Vagina (tissue), 2 donors: Measurements from ENCODE around the gene EPHB1.

Experiments
- CTCF ChIP-seq, 3 experiments: fragments of 450-650 bp in 2 of 3; fragments of 200-600 bp in 1 of 3; sonication (generic) in 1 of 3; IDR thresholded peaks; one replicate each; pipeline ENCODE4 v1.5.1; 2017 to 2019; ENCODE audit warnings: antibody characterized with exemption in 3 of 3, mild to moderate bottlenecking in 2 of 3, moderate library complexity in 2 of 3
- POLR2AphosphoS5 ChIP-seq, 2 donors: sonication (generic); formaldehyde crosslinking; IDR thresholded peaks; one replicate each; pipeline ENCODE4 v1.9.0; 2017; ENCODE audit warnings: antibody characterized with exemption in 2 of 2, mild to moderate bottlenecking in 2 of 2, low read depth in 1 of 2; ENCODE audit not compliant: insufficient read depth in 1 of 2

GRCh38 chr3:134772591-134772990 is 22.5 kb upstream of the EPHB1 start:
- TF ChIP-seq POLR2AphosphoS5 (IDR thresholded peaks at IDR 0.05; ENCODE audit: insufficient read depth in 1 of 2, low read depth in 1 of 2) (no peak), CTCF (IDR thresholded peaks at IDR 0.05) (no peak)
